ENCODE measurements around the gene LUC7L3. TPM values are rescaled to one million over a fixed set of nuclear protein-coding genes. Genes with fewer than 3 reads are reported as not detected.

LUC7L3 gene
- polyA plus RNA-seq, 3 donors, result 14.6 to 49.8 (median 17.1) TPM

DNA sequence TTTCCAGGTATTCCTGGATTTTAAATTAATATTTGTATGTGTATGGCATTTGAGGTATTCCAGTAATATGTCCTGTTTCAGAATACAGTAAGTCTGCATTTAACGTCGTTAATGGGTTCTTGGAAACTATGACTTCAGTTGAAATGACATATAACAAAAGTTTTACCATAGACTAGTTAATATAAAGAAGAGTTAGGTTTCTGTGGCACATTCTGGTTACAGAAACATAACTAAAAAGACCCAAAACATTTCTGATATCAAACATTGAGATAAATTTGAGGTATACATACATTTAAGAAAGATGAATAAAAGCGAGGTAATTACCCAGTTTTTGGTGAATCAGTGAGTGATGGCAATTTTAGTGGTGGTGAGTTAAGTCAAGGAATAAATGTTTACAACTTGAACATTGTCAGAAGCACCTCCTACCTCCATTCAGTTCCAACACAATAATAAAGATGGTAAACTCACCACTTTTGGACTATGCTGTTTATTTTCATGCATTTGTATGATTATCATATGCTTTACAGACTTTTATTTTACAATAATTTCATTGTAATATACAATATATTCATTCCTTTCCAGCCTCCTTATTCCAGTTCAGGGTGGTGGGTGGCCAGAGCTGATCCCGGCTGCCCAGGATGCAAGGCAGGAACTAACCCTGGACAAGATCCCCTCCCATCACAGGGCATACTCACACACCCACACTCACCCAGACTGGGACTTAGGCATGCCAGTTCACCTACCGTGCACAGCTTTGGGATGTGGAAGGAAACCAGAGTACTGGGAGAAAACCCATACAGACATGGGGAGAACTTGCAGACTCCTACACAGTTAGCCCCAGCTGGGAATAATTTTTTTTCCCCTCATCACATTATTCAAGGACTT is 9.7 kb downstream of the LUC7L3 start:
- intact Hi-C loops (cut with micrococcal nuclease), result no loop called here
- peak overlapping the region in 2 of 7 donors; percentile 9 to 42 for H3K27ac Mint-ChIP-seq
- no peak for TF ChIP-seq CTCF (IDR thresholded peaks at IDR 0.05)
- DNase-seq, result no peak
- no peak overlapping the region for H3K4me3 ChIP-seq (replicated peaks in 1 of 3; ENCODE audit: low read depth in 2 of 3, low read length in 3 of 3)
- H3K27ac ChIP-seq (ENCODE audit: low read depth in 1 of 2, low read length in 2 of 2), result no peak overlapping the region
- H3K4me1 Mint-ChIP-seq, result peaks cover 23% of the 10 kb centered on the region
- peaks cover 2 to 10% of the 10 kb centered on the region in 2 donors for H3K36me3 ChIP-seq (replicated peaks in 1 of 2; ENCODE audit: control insufficient read depth in 1 of 2, insufficient read depth in 2 of 2, low read length in 2 of 2)
- peaks cover 100% of the 10 kb centered on the region for H3K79me2 ChIP-seq (ENCODE audit: insufficient read depth, low read length)
- H2AFZ ChIP-seq (ENCODE audit: insufficient read depth, low read depth, low read length, poor library complexity, severe bottlenecking), result no peak overlapping the region
- H3K9ac ChIP-seq (ENCODE audit: insufficient read depth, low read length, poor library complexity, severe bottlenecking), result no peak overlapping the region
- no peak overlapping the region for H3K4me3 Mint-ChIP-seq
- H3K9me3 ChIP-seq (replicated peaks in 1 of 2; ENCODE audit: control insufficient read depth in 1 of 2, insufficient read depth in 1 of 2, low read length in 2 of 2), result no peaks in the 10 kb centered on the region
- WGBS (ENCODE audit: insufficient coverage), result no CpG with 5 or more reads among the region's 5 CpGs
- H3K27me3 Mint-ChIP-seq (ENCODE audit: low read depth in 3 of 3), result no peaks in the 10 kb centered on the region
- no peaks in the 10 kb centered on the region for H3K9me3 Mint-ChIP-seq
- no peak overlapping the region for H3K4me2 ChIP-seq (replicated peaks; ENCODE audit: extremely low read depth, low read length, poor library complexity, severe bottlenecking)
- no peaks in the 10 kb centered on the region for H3K27me3 ChIP-seq (ENCODE audit: control insufficient read depth in 2 of 2, insufficient read depth in 2 of 2, low read length in 2 of 2)
- H4K20me1 ChIP-seq (ENCODE audit: insufficient read depth, low read length), result peaks cover 100% of the 10 kb centered on the region
- H3K36me3 Mint-ChIP-seq, result peaks cover 5 to 13% of the 10 kb centered on the region in 2 donors
- no peaks in the 10 kb centered on the region for H3K4me1 ChIP-seq (ENCODE audit: control insufficient read depth in 1 of 2, insufficient read depth in 2 of 2, low read length in 2 of 2)

DNA sequence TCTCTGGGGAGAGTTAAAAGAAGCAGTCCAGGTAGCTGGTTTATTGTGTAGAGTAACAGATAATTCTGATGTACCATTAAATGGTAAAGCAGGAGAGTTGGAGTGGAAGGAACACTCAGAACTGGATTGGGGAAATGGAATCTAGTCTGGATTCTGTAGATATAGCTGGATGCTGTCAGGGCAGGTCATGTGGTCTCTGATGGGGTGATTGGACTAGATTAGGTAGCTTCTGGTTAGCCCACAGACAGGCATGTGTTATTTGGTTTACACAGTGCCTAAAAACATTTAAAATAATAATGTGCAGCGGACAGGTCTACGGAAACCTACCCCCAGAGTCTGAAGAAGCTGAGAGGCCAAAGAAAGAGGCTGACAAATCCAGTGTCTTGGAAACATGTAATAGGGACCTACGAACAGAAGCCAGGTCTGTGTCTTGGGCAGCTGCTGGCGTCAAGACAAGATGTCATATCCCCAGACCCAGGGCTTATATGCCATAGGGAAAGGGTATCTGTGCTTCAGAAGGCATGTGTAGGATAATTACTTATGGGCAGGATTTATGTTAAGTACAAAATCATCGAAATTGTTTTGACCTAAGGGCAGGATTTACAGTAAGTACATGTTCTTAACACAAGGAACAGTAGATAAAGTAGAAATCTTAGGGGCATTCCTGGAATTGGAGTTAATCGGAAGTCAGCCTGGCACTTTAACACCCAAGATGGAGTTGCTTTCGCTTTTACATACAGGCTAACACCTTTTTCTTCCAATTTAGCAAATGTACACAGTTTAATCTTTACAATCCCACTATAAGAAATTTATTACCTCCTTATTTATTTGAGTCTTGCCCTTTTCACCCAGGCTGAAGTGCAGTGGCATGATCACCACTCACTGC is 12.4 kb downstream of the LUC7L3 start:
- WGBS (ENCODE audit: insufficient coverage), result 82% methylated on average over 3 of the region's 7 CpGs
- Mint-ChIP-seq H3K27ac (peak overlapping the region in 6 of 7 donors; percentile 14 to 59 (median 45)), H3K4me3 (no peak overlapping the region), H3K27me3 (ENCODE audit: low read depth in 3 of 3) (no peaks in the 10 kb centered on the region), H3K36me3 (peaks cover 5 to 18% of the 10 kb centered on the region in 2 donors), H3K9me3 (no peaks in the 10 kb centered on the region), H3K4me1 (peaks cover 21% of the 10 kb centered on the region)
- H3K9ac ChIP-seq (ENCODE audit: insufficient read depth, low read length, poor library complexity, severe bottlenecking), result no peak overlapping the region
- peak overlapping the region in 1 of 2 donors; percentile 51 for H3K27ac ChIP-seq (ENCODE audit: low read depth in 1 of 2, low read length in 2 of 2)
- no peak overlapping the region for H3K4me3 ChIP-seq (replicated peaks in 1 of 3; ENCODE audit: low read depth in 2 of 3, low read length in 3 of 3)
- H3K79me2 ChIP-seq (ENCODE audit: insufficient read depth, low read length), result peaks cover 100% of the 10 kb centered on the region
- H3K36me3 ChIP-seq (replicated peaks in 1 of 2; ENCODE audit: control insufficient read depth in 1 of 2, insufficient read depth in 2 of 2, low read length in 2 of 2), result peaks cover 0 to 1% of the 10 kb centered on the region in 2 donors
- intact Hi-C loops (cut with micrococcal nuclease), result no loop called here
- no peak for TF ChIP-seq CTCF (IDR thresholded peaks at IDR 0.05)
- no peaks in the 10 kb centered on the region for H3K9me3 ChIP-seq (replicated peaks in 1 of 2; ENCODE audit: control insufficient read depth in 1 of 2, insufficient read depth in 1 of 2, low read length in 2 of 2)
- no peaks in the 10 kb centered on the region for H3K27me3 ChIP-seq (ENCODE audit: control insufficient read depth in 2 of 2, insufficient read depth in 2 of 2, low read length in 2 of 2)
- peaks cover 100% of the 10 kb centered on the region for H4K20me1 ChIP-seq (ENCODE audit: insufficient read depth, low read length)
- H2AFZ ChIP-seq (ENCODE audit: insufficient read depth, low read depth, low read length, poor library complexity, severe bottlenecking), result no peak overlapping the region
- no peak for DNase-seq
- H3K4me2 ChIP-seq (replicated peaks; ENCODE audit: extremely low read depth, low read length, poor library complexity, severe bottlenecking), result no peak overlapping the region
- no peaks in the 10 kb centered on the region for H3K4me1 ChIP-seq (ENCODE audit: control insufficient read depth in 1 of 2, insufficient read depth in 2 of 2, low read length in 2 of 2)

Measured in CD14-positive monocyte (primary cell).